NCI-H1694 (cell line): ENCODE measurements around the gene KRTAP10-6.
"Not testable (repeated sequence)": the region's sequence is repeated elsewhere in the genome, so short reads cannot be mapped to it uniquely, and the experiment has no call there.

Experiments
- DNase-seq: peaks from one replicate; lab custom pipeline; 2025; lab: John Stamatoyannopoulos, UW

The KRTAP10-6 gene

GRCh38 chr21:44578371-44579055, 13.8 kb downstream of the KRTAP10-6 start:
- DNase-seq: no peak

DNA sequence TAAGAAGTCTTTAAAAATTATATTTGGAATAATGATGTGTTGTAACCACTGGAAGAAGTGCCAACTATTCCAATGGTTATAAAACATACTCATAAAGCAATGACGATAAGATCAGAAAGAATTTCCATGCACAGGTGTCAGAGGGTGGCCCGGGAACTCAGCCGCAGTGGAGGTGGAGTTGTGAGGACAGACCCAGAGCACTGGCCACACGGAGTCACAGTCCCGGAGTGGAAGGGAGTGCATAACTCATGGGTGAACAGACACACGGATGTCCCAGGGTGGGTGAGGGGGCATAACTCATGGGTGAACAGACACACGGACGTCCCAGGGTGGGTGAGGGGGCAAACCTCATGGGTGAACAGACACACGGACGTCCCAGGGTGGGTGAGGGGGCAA, 16.3 kb downstream of the KRTAP10-6 start:
- DNase-seq: no peak

DNA sequence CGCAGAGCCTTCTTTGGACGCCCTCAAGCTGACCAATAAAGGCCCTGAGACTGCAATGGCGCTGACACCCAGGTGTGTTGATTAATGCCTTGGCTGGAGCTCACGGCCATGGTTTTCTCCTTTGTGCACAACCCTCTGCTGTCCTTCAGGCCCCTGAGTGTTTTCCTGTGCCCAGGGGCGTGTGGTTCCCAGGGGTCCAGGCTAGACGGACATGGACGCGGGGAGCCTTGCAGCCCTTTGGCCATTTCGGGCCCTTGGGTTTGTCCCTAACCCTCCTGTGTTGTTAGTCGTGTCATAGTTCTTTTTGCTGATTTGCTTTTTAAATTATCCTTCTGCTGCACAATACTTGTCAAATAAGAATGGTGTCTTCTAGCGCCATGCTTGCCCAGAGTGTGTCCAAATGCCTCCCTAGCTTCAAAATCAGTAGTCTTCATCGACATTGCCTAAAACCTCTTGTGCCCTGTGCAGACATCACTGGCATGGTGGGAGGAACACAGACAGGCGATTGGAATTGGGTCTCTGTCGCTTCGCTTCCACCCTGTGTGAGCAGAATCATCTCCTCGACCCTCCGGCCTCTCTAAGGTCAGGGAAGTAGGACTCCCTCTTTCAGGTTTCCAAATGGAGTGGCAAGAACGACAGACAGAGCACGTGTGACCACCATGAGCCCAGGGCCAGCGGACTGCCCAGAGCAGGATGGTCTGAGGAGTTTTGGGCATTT, 16.8 kb downstream of the KRTAP10-6 start:
- no peak for DNase-seq

- DNase-seq: no peak
Measured at GRCh38 chr21:44574457-44575306, 17.6 kb downstream of the KRTAP10-6 start.

GRCh38 chr21:44573630-44574456, 18.5 kb downstream of the KRTAP10-6 start, which contains the start of gene KRTAP10-4:
KRTAP10-4 (plus strand) TSS chr21:44573729; CDS start chr21:44573759, 30 bp downstream.
- DNase-seq: not testable (repeated sequence)

GRCh38 chr21:44572959-44573583, 19.2 kb downstream of the KRTAP10-6 start:
- no peak for DNase-seq

DNA sequence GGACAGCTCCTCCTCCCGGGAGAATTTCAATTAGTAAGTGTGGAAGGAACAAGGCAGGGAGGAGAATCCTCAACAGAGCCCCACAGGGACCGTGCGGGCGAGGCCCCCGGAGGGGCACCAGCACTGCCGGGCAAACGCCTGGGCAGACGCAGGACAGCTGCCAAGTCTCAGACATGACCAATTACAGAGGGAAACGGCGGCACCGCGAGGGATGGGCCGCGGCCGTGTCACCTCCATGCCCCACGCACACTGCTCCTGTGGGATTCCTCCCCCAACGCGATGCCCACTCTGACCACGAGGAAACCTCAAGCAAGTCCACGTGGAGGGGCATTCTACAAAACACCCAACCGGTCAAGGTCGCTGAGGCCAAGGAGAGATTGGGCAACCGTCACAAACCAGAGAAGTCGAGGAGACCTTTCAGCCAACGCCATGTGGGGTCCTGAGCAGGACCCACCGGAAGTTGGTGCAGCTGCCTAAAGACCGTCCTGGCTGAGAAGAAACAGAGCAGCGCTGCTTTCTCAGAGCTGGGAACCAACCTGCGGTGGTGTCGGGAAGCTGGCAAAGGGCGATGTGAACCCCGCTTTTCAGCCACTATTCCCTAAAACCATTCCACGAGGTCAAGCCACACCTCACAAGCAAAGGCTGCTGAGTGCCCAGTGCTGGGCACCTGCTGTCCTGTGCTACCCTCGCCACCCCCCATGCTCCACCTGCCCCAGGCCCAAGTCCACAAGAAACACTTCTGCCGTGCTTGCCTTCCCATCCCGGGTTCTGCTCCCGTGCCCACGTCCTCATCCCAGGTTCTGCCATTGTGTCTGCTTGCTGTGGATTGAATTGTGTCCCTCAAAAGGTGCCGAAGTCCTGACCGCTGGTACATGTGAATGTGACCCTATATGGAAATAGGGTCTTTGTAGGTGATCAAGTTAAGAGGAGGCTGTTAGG, 20.2 kb downstream of the KRTAP10-6 start:
- no peak for DNase-seq

DNA sequence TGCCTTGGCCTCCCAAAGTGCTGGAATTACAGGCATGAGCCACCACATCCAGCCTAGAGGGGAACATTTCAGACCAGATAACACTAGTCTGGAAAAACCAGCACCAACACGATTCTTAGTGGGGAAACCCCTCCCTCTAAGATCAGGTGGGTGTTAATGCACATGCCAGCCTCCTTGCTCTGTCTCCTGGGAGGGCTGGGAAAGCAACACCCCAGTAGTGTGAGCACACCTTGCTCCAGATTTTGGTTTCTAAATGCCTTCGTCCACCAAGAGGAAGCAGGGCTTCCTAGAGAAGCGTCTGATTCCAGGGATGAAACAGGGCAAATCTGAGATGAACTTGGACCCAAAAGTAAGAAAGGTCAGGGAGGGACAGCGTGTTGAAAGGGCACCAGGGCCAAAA, 21.0 kb downstream of the KRTAP10-6 start:
- no peak for DNase-seq

DNA sequence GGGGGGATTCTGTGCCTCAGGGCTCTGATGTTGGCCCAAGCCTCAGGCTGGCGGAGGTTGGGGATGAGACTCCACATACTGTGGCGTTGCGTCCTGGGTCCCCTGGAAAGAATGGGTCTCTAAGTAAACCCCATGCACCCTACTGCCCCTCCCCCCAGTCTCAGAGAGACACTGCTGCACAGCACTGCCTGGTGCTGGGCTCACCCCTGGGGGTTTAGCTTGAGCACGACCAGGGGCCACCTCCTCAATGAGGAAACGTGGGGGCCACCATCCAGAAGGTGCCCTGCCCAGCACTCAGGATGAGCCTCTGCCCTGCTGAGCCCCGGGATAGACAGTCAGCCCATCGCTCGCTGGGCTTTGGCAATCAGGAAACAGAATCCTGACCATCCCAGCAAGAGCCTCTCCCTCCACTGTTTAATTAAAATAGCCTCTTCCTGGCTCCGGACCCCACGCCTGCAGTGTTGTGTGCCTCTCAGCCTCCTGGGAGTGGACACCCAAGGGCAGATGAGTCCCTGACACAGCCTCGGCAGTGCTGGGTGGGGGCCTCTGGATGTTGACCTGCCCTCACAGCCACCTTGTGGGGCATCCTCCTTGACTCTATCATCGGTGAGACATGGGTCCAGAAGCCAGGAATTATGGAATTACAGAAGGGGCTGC, 22.3 kb downstream of the KRTAP10-6 start:
- no peak for DNase-seq

- no peak for DNase-seq
Measured at GRCh38 chr21:44568667-44569556, 23.4 kb downstream of the KRTAP10-6 start.

DNA sequence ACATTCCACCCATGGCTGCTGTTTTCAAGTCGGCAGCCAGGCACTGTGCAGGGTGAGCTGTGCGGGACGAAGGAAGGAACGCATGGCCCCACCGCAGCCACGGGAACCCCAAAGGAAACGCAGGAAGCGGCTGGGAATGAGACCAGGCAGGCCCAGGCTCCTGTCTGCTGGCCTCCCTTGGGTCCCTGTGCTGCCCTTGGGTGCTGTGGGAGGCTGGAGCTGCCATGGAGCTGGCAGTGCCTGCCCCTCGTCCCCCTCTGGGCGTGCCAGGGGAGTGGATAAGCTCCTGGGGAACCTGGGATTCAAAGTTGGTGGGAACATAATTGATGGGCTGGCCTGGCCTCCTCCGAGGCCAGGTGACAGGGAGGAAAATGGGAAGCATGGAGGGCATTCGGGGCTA, 24.0 kb downstream of the KRTAP10-6 start:
- no peak for DNase-seq

- no peak for DNase-seq
Measured at GRCh38 chr21:44567481-44568171, 24.7 kb downstream of the KRTAP10-6 start.

DNA sequence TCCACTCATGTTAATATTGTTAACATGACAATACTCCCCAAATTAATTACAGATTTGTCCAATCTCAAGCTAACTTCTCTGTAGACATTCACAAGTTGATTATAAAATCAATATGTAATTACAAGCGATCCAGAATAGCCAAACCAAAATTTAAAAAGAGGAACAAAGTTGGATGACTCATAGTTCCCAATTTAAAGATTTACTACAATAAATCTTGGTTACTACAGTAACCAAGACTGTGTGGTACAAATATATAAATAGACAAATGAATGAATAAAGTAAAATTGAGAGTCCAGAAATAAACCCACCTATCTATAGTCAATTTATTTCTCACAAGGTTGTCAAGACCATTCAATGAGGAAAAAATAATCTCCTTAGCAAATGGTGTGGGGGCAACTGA, 25.9 kb downstream of the KRTAP10-6 start:
- DNase-seq: no peak

DNA sequence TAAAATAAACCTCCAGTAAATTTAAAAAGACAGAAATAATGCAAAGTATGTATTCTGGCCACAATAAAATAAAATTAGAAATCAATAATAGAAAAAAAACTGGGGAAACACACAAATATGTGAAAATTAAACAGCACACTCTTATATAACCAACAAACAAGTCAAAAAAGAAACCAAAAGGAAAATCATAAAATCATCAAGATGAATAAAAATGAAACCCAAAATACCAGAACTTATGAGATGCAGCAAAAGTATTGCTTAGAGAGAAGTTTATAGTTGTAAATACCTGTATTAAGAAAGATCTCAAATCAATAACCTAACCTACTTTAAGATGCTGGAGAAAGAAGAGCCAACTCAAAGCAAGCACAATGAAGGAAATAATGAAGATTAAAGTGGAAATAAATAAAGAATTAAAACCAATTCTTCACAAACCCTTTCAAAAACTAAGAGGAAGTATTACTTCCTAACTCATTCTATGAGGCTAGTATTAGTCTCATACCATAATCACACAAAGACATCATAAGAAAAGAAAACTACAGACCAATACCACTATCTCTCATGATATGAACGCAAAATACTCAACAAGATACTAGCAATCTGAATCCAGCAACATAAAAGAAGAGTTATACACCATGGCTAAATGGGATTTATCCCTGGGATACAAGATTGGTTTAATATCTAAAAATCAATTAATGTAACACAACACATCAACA, 27.3 kb downstream of the KRTAP10-6 start:
- DNase-seq: no peak

GRCh38 chr21:44564099-44564498, 28.2 kb downstream of the KRTAP10-6 start:
- no peak for DNase-seq

- DNase-seq: no peak
Measured at GRCh38 chr21:44558695-44559094, 33.6 kb downstream of the KRTAP10-6 start, which contains the start of gene KRTAP10-3. KRTAP10-3 (minus strand) TSS chr21:44558795; CDS start chr21:44558715, 80 bp downstream.

DNA sequence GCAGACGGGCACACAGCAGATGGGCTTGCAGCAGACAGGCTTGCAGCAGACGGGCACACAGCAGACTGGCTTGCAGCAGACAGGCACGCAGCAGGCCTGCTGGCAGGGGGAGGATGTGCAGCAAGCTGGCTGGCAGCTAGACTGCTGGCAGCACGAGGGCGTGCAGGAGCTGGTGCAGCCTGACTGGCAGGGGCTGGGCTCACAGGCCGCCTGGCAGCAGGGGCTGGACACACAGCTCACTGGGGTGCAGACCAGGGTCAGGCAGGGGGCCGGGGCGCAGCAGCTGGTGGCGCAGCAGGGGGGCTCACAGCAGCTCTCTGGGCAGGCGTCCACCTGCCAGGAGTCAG, 34.0 kb downstream of the KRTAP10-6 start:
- not testable (repeated sequence) for DNase-seq
